ENCODE data around the gene GALNT14. TPM values are rescaled to one million over a fixed set of nuclear protein-coding genes. Genes with fewer than 3 reads are reported as not detected.

GALNT14 gene
- total and polyA plus RNA-seq, 2 of the 13 experiments (the other 11 are each of a cell fraction or from before 2014, with no cell fraction given), result not detected

- TF ChIP-seq E2F1 (CRISPR knock-in tag; IDR thresholded peaks at IDR 0.05), result no peak
- TF ChIP-seq NR2C2 (CRISPR knock-in tag; IDR thresholded peaks at IDR 0.05; ENCODE audit: borderline replicate concordance), result no peak
- TF ChIP-seq CEBPG (CRISPR knock-in tag; IDR thresholded peaks at IDR 0.05), result no peak
These were observed 237.9 kb downstream of the GALNT14 start (continued) for GRCh38 chr2:30900381-30900780.

GRCh38 chr2:30899516-30900054, 238.7 kb downstream of the GALNT14 start:
- intact Hi-C loops (cut with micrococcal nuclease; ENCODE audit: unreplicated experiment), result no loop called here
- Histone ChIP-seq H3K27me3 (ENCODE audit: control insufficient read depth in 1 of 2, insufficient read depth in 2 of 2, low read length in 2 of 2) (peaks cover 0 to 25% of the 10 kb centered on the region in 2 experiments; a peak in 3 of 5 replicates), H2AFZ (ENCODE audit: low read length) (no peak overlapping the region), H3K9me3 (ENCODE audit: low read length) (no peaks in the 10 kb centered on the region), H3K4me1 (ENCODE audit: insufficient read depth, low read length) (no peaks in the 10 kb centered on the region), H3K79me2 (ENCODE audit: insufficient read depth, low read length) (no peaks in the 10 kb centered on the region), H3K27ac (ENCODE audit: extremely low read length, insufficient read depth, low read length) (no peak overlapping the region), H3K4me2 (ENCODE audit: low read depth, low read length) (no peak overlapping the region), H4K20me1 (ENCODE audit: insufficient read depth, low read length) (no peaks in the 10 kb centered on the region), H3K9ac (ENCODE audit: insufficient read depth, low read depth, low read length) (no peak overlapping the region), H3K36me3 (replicated peaks in 1 of 2; ENCODE audit: control insufficient read depth in 1 of 2, insufficient read depth in 2 of 2, low read length in 2 of 2) (no peaks in the 10 kb centered on the region), H3K4me3 (replicated peaks in 1 of 3; ENCODE audit: insufficient read depth in 1 of 3, low read depth in 2 of 3, low read length in 3 of 3) (no peak overlapping the region)
- DNase-seq (ENCODE audit: low spot score) (no peak), FAIRE-seq (no peak), ATAC-seq (no peak)
- no TSS peak for BruUV-seq (replicated peaks)
- 15% methylated on average over 12 of the region's 14 CpGs for WGBS (ENCODE audit: low lambda C conversion rate)
- in situ Hi-C loops (cut with HindIII; ENCODE audit: extremely low pct_ligation_motif_present, low pct_unique_long_range_greater_than_20kb), result no loop called here
- TF ChIP-seq CEBPB (IDR thresholded peaks at IDR 0.05; ENCODE audit: borderline replicate concordance, low read depth, low read length) (0 out of 2 replicates have a peak, but pooled peaks have one; percentile 39), ZBTB3 (CRISPR knock-in tag; IDR thresholded peaks at IDR 0.05; ENCODE audit: borderline replicate concordance, low read depth) (no peak), ATF7 (IDR thresholded peaks at IDR 0.05) (peak; percentile 30; the same call in 1 of the 2 replicates), ATF7 (CRISPR knock-in tag; IDR thresholded peaks at IDR 0.05) (no peak), CAMTA2 (CRISPR knock-in tag; IDR thresholded peaks at IDR 0.05; ENCODE audit: borderline replicate concordance) (no peak)
- CTCF ChIA-PET (ENCODE audit: low intra/inter-chr PET ratio, low total read pairs), result no interaction called here
- POLR2A ChIA-PET, result no interaction called here
